H1 (cell line): ENCODE measurements around the gene CLIP4. TPM values are rescaled to one million over a fixed set of nuclear protein-coding genes. Genes with fewer than 3 reads are reported as not detected.

Source experiments
- KDM1A ChIP-seq: fragments of 200-600, 300-600 bp; sonication (generic); IDR thresholded peaks from 2 replicates; pipeline ENCODE4 v1.7.1; 2016; ENCODE audit warnings: mild to moderate bottlenecking, low read length, borderline replicate concordance
- SRF ChIP-seq: IDR thresholded peaks from 2 replicates; pipeline ENCODE4 v1.6.1; 2011; ENCODE audit warnings: mild to moderate bottlenecking, low read depth, low read length, moderate library complexity
- YY1 ChIP-seq: IDR thresholded peaks from 2 replicates; pipeline ENCODE4 v1.6.1; 2011; ENCODE audit warnings: low read depth, mild to moderate bottlenecking, low read length
- ZNF274 ChIP-seq: IDR thresholded peaks from 2 replicates; pipeline ENCODE4 v1.7.0; 2012; ENCODE audit warnings: low read length, borderline replicate concordance; ENCODE audit errors: extremely low read depth
- polyA plus RNA-seq, 7 experiments: library from polyadenylated mRNA; depleted of rRNA in 3 of 7; stranded (reverse) in 5 of 7; unstranded in 2 of 7; fragments of >200 nt in 5 of 7; fragments of 200-250 nt in 2 of 7; gene quantifications; 1 replicate in 5 of 7; 2 replicates in 1 of 7; 4 replicates in 1 of 7; pipeline versions ENCODE4 v1.2.1 to v1.2.3, GENCODE V29; 2011 to 2013; ENCODE audit warnings: missing spikeins in 2 of 7, mixed read lengths in 2 of 7
- total RNA-seq: library from RNA; stranded (reverse); fragmentation: NEBNext Ultra II Directional; extraction: Animal tissue kit (Norgen Biotek cat#: 25700); gene quantifications from 2 replicates; pipeline ENCODE4 v1.2.1, GENCODE V29; 2021
- TF ChIP-seq, protein P1 (sequence below): fragments of 300-600 bp; sonication (generic); IDR thresholded peaks from 2 replicates; pipeline ENCODE4 v1.7.1; 2012; ENCODE audit warnings: low read length, moderate library complexity, mild to moderate bottlenecking, inconsistent platforms; ENCODE audit not compliant: insufficient replicate concordance

CLIP4 gene
- total and polyA plus RNA-seq, 2 of the 8 experiments (the other 6 are each of a cell fraction or from before 2014, with no cell fraction given) = 0.08 to 0.09 TPM

DNA sequence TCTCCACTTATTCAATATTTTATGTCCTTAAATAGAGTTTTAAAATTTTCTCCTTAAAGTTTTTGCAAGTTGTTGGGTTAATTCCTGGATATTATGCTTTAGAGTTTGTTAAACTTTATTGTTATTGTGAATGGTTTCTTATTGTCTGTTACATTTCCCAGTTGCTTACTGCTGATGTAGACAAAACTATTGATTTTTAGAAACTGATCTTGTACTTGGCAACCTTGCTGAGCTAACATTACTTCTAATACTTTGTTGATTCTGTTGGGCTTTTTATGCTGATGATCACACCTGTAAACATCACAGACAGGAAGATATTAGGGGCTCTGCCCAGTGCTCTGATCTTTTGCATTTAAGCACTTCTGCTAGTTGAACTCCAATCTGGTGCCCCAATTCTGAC, 2.8 kb upstream of the CLIP4 start (continued):
- TF ChIP-seq, protein P1, sequence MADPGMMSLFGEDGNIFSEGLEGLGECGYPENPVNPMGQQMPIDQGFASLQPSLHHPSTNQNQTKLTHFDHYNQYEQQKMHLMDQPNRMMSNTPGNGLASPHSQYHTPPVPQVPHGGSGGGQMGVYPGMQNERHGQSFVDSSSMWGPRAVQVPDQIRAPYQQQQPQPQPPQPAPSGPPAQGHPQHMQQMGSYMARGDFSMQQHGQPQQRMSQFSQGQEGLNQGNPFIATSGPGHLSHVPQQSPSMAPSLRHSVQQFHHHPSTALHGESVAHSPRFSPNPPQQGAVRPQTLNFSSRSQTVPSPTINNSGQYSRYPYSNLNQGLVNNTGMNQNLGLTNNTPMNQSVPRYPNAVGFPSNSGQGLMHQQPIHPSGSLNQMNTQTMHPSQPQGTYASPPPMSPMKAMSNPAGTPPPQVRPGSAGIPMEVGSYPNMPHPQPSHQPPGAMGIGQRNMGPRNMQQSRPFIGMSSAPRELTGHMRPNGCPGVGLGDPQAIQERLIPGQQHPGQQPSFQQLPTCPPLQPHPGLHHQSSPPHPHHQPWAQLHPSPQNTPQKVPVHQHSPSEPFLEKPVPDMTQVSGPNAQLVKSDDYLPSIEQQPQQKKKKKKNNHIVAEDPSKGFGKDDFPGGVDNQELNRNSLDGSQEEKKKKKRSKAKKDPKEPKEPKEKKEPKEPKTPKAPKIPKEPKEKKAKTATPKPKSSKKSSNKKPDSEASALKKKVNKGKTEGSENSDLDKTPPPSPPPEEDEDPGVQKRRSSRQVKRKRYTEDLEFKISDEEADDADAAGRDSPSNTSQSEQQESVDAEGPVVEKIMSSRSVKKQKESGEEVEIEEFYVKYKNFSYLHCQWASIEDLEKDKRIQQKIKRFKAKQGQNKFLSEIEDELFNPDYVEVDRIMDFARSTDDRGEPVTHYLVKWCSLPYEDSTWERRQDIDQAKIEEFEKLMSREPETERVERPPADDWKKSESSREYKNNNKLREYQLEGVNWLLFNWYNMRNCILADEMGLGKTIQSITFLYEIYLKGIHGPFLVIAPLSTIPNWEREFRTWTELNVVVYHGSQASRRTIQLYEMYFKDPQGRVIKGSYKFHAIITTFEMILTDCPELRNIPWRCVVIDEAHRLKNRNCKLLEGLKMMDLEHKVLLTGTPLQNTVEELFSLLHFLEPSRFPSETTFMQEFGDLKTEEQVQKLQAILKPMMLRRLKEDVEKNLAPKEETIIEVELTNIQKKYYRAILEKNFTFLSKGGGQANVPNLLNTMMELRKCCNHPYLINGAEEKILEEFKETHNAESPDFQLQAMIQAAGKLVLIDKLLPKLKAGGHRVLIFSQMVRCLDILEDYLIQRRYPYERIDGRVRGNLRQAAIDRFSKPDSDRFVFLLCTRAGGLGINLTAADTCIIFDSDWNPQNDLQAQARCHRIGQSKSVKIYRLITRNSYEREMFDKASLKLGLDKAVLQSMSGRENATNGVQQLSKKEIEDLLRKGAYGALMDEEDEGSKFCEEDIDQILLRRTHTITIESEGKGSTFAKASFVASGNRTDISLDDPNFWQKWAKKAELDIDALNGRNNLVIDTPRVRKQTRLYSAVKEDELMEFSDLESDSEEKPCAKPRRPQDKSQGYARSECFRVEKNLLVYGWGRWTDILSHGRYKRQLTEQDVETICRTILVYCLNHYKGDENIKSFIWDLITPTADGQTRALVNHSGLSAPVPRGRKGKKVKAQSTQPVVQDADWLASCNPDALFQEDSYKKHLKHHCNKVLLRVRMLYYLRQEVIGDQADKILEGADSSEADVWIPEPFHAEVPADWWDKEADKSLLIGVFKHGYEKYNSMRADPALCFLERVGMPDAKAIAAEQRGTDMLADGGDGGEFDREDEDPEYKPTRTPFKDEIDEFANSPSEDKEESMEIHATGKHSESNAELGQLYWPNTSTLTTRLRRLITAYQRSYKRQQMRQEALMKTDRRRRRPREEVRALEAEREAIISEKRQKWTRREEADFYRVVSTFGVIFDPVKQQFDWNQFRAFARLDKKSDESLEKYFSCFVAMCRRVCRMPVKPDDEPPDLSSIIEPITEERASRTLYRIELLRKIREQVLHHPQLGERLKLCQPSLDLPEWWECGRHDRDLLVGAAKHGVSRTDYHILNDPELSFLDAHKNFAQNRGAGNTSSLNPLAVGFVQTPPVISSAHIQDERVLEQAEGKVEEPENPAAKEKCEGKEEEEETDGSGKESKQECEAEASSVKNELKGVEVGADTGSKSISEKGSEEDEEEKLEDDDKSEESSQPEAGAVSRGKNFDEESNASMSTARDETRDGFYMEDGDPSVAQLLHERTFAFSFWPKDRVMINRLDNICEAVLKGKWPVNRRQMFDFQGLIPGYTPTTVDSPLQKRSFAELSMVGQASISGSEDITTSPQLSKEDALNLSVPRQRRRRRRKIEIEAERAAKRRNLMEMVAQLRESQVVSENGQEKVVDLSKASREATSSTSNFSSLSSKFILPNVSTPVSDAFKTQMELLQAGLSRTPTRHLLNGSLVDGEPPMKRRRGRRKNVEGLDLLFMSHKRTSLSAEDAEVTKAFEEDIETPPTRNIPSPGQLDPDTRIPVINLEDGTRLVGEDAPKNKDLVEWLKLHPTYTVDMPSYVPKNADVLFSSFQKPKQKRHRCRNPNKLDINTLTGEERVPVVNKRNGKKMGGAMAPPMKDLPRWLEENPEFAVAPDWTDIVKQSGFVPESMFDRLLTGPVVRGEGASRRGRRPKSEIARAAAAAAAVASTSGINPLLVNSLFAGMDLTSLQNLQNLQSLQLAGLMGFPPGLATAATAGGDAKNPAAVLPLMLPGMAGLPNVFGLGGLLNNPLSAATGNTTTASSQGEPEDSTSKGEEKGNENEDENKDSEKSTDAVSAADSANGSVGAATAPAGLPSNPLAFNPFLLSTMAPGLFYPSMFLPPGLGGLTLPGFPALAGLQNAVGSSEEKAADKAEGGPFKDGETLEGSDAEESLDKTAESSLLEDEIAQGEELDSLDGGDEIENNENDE = no peak
- TF ChIP-seq SRF (no peak), YY1 (no peak), ZNF274 (no peak), KDM1A (no peak)
